Activated CD8-positive, alpha-beta memory T cell treated with anti-CD3 and anti-CD28 coated beads, Interleukin-2, amount 50 U/mL, for 48 hours (primary cell): ENCODE results near the gene ZNF718.
"Not testable (repeated sequence)": the region's sequence is repeated elsewhere in the genome, so short reads cannot be mapped to it uniquely, and the experiment has no call there.

Experiments
- DNase-seq: peaks from one replicate; pipeline ENCODE4 v3.0.0-alpha.2; 2020

The ZNF718 gene

DNA sequence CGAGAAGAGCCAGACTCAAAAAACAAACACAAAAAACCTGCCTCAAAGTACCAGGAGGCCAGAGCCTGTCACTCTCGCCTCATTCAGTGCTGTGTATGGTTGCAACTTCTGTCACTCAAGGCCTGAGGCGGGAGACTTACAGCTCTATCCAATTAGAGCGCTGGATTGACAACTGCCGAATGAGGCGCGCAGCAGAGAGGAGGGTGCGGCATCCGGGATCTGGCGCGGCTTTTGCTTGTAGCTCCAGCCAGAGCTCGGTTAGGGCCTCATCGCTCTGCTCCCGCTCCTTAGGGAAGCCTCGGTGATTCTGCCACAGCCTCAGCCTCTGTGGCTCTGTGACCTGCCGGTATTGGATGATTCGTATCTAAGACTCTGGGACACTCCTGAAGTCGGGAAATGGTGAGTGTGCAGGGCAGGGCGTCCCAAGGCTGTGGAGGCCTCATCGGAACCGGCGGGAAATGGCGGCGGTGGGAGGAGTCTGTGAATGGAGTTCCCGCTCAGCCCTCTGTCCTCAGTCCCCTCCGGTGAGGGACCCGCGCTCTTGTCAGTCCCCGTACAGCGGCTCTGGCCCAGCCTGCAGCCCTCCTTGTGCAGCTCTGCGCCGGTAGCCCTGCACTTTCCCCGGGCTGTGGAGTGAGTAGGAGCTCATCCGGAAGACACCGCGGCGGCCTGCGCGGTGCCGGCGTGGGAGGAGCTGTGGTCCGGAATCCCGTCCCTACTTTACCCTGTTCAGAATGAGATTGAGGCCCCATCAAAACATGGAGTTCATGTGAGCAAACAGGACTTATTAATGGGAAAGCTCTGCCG is at the start of gene ZNF718:
ZNF718 (plus strand) TSS at position 227 of the 807 bp plus-strand sequence; CDS start at position 397, 170 bp downstream.
- peak; percentile 91 for DNase-seq

GRCh38 chr4:85951-86350 is 38.4 kb upstream of the ZNF718 start:
- no peak for DNase-seq

DNA sequence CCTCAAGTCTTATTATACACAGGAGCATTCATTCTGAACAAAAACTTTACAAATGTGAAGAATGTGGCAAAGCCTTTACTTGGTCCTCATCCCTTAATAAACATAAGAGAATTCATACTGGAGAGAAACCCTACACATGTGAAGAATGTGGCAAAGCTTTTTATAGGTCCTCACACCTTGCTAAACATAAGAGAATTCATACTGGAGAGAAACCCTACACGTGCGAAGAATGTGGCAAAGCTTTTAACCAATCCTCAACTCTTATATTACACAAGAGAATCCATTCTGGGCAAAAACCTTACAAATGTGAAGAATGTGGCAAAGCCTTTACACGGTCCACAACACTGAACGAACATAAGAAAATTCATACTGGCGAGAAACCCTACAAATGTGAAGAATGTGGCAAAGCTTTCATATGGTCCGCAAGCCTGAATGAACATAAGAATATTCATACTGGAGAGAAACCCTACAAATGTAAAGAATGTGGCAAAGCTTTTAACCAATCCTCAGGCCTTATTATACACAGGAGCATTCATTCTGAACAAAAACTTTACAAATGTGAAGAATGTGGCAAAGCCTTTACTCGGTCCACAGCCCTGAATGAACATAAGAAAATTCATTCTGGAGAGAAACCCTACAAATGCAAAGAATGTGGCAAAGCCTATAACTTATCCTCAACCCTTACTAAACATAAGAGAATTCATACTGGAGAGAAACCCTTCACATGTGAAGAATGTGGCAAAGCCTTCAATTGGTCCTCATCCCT is 37.6 kb upstream of the ZNF718 start:
- not testable (repeated sequence) for DNase-seq

DNA sequence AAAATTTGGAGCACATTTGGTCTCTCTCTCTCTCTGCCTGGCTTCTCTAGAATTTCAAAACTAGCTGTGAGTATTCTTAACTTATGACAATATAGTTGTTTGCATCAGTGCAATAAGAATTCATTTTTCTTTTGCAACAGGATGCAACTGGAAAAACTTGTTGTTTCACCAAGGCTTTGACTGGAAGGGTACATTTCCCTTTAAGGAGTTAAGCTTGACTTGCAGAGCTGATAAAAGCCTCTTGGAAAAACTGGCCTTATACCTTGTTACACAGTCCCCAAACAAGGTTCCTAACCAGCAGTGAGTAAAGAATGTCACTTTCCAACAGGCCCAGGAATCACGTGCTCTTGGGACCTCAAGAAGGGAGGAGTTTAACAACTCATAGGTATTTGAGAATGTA is 25.9 kb upstream of the ZNF718 start:
- DNase-seq: no peak

DNA sequence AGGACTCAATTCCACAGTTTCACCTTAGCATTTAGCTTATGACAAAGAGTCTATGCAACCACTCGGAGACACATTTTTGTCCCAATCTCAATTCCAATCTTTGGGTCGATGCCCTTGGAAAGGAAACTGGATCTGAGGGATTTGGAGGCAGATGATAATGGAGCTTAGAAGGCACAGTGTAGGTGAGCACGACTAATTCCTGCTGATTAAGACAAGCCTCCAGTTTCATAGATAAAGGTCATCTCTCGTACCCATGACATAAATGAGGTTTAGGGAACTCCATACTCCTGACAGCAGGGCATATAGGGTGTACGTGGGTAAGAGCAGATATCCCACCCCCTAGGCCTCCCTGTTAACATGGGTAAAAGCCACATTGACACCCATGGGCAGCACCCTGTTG is 24.4 kb upstream of the ZNF718 start:
- DNase-seq: no peak

GRCh38 chr4:107083-107443 is 17.2 kb upstream of the ZNF718 start:
- no peak for DNase-seq

GRCh38 chr4:107444-108429 is 16.6 kb upstream of the ZNF718 start:
- no peak for DNase-seq

DNA sequence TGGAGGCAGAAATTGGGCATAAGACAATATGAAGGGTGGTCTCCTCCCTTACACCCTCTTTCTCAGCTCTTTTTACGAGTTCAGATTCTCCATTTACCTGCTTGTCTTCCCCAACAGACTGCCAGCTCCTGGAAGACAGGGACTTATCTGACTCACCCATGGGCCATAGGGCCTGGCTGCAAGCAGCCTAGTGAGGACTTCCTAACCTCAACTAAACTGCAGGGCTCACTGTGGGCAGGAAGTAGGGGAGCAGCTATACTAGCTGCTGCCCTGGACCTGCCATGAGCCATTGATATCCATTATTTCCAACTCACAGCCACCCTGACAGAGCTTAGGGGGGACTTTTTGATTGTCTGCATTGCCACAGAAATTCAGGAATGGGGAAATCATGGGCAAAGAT is 11.5 kb upstream of the ZNF718 start:
- DNase-seq: no peak

DNA sequence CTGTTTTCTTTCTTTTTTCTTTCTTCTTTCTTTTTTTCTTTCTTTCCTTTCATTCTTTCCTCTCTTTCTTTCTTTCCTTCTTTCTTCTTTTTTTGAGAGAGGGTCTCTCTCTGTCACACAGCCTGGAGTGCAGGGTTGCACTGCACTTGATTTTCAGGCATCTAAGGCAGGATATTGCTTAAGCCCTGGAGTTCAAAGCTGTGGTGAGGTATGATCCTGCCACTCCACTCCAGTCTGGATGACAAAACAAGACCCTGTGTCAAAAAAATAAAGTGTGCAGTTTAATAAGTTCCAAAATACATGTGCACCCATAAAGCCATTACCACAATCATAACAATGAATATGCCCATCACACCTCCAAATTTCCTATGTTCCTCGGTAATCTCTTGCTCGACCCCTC is 10.6 kb upstream of the ZNF718 start:
- DNase-seq: no peak

GRCh38 chr4:114149-114548 is 10.2 kb upstream of the ZNF718 start:
- DNase-seq: no peak

- no peak for DNase-seq
These were observed 7.8 kb upstream of the ZNF718 start for GRCh38 chr4:116499-116898.

GRCh38 chr4:120616-121015 is 3.7 kb upstream of the ZNF718 start:
- DNase-seq: no peak

DNA sequence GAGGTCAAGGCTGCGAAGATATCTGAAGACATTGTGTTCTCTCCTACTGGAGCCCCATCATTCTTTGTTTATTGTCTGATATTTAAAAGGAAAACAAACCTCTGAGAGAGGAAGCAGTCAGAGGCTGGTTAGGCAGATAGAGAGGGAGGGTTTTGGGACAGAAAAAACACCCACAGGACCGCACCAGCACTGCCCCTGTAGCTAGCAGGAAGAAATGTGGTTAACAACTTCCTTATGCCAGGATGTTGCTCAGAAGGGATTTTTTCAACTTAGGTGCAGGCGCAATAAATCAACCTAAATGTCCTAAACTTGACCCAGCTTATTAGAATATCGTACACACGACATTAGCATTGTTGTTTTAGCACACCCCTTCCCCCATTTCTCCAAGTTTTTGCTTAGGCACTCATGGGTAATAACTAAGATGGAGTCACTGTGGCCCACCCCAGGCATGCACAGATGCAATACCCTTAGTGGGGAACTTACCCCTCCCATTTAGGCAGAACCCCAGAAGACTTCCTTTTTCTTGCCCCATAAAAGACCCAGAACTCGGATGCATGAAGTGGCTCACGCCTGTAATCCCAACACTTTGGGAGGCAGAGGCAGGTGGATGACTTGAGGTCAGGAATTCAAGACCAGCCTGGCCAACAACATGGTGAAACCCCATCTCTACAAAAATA is 2.8 kb upstream of the ZNF718 start:
- DNase-seq: no peak

- not testable (repeated sequence) for DNase-seq
These were observed 403 bp upstream of the ZNF718 start for GRCh38 chr4:123922-124274.

GRCh38 chr4:125091-125771 is 930 bp downstream of the ZNF718 start:
- peak; percentile 64 for DNase-seq

GRCh38 chr4:125833-126232 is 1.5 kb downstream of the ZNF718 start:
- peak; percentile 48 for DNase-seq

DNA sequence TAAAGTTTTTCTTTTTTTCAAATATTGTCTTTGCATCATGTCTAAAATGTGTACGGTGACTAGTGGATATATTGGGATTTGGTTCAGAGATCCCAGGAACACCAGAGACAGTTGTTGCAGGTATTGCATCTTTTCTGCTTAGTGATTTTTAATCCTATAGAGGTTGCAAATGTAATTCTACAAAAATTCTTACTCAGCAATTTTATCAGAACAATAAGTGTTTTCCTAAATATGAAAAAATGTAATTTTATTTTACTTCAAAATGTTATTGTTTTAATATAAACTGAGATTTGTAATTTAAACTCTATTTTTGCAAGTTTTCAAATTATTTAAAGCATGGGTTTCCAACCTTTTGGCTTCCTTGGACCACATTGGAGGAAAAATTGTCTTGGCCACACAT is 8.2 kb downstream of the ZNF718 start:
- DNase-seq: no peak

DNA sequence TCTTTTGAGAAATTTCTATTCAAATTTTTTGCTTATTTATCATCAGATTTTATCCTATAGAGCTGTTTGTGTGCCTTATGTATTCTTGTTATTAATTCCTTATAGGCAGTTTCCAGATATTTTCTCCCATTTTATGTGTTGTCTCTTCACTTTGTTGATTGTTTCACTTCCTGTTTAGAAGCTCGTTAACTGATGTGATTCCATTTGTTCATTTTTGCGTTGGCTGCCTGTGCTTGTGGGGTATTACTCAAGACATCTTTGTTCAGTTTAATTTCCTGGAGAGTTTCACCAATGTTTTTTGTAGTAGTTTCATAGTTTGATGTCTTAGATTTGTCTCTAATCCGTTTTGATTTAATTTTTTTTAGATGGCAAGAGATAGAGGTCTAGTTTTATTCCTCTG is 14.6 kb downstream of the ZNF718 start:
- DNase-seq: no peak

DNA sequence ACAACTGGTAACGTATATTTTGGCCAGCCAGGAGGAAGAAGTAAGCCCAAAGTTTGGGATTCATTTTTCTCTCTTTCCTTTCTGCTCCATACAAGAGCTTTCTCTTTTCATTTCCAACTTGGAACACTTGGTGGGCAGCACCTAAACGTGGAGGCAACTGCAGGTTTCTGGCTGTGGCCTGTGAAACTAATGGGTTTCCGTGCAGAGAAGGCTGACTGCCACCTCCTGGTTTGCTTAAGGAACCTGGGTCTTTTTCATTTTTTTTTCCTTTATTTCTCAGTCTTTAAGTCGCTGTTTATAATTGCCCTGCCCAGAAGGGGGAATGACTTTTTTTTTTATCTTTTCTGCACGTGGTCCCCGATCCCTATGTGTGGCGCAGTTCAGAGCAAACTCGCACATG is 15.4 kb downstream of the ZNF718 start:
- DNase-seq: no peak

DNA sequence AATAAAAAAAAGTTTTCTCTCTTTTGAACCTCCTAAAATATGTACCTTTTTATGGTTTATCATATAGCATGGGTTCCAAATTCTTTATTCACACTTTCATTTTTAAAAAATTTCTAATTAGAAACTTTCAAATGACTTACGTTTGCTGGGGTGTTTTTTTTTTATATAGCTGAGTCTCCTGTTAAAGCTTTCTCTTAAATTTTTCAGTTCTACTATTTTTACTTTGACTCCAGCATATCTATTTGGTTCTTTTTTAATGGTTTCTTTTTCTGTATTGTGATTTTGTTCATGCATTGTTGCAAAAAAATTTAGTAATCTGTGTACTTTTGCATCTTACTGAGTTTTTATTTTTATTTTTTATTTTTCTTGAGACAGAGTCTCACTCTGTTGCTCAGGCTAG is 22.3 kb downstream of the ZNF718 start:
- DNase-seq: no peak

DNA sequence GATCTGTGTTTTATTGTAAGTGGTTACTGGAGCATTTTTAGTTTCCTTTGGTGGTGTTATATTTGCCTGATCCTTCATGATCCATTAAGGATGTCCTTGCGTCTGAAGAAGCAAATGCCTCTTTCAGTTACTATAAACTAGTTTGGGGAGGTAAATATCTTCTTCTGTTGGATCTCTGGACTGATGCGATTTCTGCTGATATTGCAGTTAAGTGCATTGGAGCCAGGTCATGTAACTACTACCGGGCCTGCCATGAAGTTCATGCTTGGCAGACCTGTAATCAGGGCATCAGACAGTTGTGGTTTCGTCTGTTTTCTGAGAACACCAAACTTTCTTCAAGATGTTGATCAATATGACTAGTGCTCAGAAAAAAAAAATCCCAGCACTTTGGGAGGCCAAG is 22.9 kb downstream of the ZNF718 start:
- DNase-seq: no peak
